D721Med (cell line): ENCODE results near the gene CARD19.
A peak's percentile ranks its signal among the peaks of the same experiment; 100 is the strongest.
"Not testable (repeated sequence)": the region's sequence is repeated elsewhere in the genome, so short reads cannot be mapped to it uniquely, and the experiment has no call there.

Experiments used
- DNase-seq: peaks from one replicate; pipeline ENCODE4 v3.0.0; 2011; ENCODE audit warnings: low spot score; ENCODE audit not compliant: insufficient read length
- FAIRE-seq: peaks from 2 replicates; lab custom pipeline; 2011; peaks lifted over from hg19 to GRCh38; lab: Jason Lieb, UNC
- TF ChIP-seq, protein P1 (sequence below): IDR thresholded peaks from 2 replicates; pipeline ENCODE4 v1.5.1; 2012; ENCODE audit warnings: mild to moderate bottlenecking, control low read depth; ENCODE audit not compliant: insufficient read depth; ENCODE audit errors: missing control alignments

Gene CARD19

DNA sequence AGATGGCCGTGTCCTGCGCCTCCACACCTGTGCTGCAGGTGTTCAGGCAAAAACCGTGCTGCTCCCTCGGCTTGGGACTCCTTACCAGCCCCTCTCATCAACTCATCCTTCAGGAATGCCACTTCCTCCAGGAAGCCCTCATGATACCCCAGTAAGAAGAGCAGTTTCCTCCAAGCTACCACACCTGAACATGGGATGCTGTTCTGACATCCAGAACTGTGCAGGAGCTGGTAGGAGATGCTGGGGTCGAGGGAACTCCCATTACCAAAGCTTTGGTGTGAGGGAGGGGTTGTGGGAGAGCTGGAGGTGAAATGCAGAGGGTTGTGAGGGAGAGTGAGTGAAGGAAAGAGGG lies 18.9 kb downstream of the CARD19 start:
- no peak for DNase-seq
- no peak for FAIRE-seq
- TF ChIP-seq, protein P1, sequence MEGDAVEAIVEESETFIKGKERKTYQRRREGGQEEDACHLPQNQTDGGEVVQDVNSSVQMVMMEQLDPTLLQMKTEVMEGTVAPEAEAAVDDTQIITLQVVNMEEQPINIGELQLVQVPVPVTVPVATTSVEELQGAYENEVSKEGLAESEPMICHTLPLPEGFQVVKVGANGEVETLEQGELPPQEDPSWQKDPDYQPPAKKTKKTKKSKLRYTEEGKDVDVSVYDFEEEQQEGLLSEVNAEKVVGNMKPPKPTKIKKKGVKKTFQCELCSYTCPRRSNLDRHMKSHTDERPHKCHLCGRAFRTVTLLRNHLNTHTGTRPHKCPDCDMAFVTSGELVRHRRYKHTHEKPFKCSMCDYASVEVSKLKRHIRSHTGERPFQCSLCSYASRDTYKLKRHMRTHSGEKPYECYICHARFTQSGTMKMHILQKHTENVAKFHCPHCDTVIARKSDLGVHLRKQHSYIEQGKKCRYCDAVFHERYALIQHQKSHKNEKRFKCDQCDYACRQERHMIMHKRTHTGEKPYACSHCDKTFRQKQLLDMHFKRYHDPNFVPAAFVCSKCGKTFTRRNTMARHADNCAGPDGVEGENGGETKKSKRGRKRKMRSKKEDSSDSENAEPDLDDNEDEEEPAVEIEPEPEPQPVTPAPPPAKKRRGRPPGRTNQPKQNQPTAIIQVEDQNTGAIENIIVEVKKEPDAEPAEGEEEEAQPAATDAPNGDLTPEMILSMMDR, result no peak

DNA sequence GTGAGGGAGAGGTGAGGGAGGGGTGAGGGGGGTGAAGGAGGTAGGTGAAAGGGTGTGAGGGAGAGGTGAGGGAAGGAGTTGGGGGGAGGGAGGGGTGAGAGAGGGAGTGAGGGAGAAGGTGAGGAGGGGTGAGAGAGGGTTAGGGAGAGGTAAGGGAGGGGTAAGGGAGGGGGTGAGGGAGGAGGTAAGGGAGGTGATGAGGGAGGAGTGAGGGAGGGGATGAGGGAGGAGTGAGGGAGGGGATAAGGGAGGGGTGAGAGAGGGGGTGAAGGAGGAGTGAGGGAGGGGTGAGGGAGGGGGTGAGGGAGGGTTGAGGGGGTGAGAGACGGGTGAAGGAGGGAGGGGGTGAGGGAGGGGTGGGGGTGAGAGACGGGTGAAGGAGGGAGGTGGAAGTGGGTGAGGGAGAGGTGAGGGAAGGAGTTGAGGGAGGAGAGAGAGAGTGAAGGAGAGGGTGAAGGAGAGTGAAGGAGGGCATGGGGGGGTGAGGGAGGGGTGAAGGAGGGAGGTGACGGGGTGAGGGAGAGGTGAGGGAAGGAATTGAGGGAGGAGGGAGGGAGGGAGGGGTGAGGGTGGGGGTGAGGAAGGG lies 19.6 kb downstream of the CARD19 start:
- DNase-seq (peak; percentile 12), FAIRE-seq (no peak)
- TF ChIP-seq, protein P1, result no peak

DNA sequence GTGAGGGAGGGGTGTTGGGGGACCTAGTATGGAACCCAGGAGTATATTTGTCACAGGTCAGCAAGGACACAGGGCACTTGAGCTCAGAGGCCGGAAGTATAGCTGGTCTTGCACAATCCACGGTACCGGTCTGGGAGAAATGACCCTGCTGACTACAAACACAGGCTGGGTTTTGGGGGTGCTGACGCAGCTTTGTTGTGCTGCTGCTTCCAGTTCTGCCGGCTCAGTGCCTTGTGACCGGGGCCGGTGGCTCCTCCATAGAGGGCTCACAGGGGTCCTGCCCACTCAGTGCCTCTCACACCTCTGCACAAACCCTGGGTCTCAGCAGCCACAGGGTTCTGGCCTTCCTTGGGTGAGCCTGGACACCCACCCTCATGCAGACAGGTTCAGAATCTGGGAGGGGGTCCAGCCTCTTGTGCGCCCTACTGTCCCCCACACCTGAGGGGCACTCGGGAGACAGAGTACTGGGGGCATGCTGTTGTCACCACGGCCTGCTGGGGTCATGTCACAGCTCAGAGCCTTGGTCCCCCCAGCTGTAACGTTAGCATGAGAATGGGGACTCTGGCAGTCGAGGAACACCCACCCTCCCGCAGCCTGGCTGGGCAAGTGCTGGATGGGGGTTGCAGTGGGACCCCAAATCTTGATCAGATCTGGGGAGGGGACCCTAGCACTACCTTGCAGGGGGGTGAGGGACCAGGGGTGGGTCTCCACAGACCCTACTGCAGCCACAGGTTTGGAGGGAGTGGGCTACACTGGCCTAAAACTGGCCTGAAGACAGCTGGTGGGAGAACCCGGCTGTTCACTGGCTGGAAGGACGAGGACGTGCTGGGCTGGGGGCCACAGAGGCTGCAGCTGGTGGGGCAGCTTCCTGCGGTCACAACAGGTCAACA lies 20.3 kb downstream of the CARD19 start:
- FAIRE-seq (no peak), DNase-seq (peak; percentile 12)
- TF ChIP-seq, protein P1, result no peak

DNA sequence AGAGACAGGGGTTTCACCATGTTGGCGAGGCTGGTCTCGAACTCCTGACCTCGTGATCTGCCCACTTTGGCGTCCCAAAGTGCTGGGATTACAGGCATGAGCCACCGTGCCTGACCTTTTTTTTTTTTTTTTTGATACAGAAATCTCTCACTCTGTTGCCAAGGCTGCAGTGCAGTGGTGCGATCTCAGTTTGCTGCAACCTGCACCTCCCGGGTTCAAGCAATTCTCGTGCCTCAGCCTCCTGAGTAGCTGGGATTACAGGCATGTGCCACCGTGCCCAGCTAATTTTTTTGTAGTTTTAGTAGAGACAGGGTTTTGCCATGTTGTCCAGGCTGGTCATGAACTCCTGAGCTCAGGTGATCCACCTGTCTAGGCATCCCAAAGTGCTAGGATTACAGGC lies 21.5 kb downstream of the CARD19 start:
- not testable (repeated sequence) for FAIRE-seq

DNA sequence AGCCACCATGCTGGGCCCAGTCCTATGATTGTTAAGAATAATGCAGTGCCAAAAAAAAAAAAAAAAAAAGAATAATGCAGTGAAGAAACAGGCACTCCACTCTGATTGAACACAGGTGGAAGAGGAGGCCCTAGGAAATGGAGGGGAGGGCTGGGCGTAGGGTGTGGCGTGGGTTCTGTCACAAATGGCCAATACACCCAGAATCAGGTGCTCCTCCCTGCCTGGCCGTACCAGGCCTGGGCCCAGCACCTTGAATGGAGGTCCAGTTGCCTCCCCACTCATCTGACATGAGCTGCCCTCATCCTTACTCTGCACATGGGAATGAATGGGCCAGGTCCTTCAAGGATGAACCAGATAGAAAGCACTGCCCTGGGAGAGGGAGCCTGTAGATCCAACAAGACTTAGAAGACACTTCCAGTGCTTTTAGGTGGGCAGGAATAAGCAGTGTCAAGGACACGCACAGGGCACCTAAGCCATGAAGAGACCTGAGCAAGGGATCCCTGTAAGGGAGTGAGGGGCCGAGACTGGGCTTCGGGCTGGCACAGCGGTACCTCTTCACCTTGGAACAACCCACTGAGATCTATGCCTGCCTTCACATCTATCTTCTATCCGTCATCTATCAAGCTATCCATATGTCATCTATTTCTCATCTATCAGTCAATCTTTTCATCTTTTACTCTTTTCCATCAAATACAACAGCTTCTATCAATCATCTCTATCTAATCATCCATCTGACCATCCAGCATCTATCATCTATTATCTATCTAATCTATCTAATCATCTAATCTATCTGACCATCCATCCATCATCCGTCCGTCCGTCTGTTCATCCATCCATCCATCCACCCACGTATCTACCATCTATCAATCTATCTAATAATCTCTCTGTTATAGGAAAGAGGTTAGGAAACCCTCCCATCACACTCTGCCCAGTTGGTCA lies 22.2 kb downstream of the CARD19 start:
- DNase-seq (peak; percentile 2), FAIRE-seq (no peak)
- TF ChIP-seq, protein P1, result no peak

More for the DNA sequence above, 21.5 kb downstream of the CARD19 start:
- not testable (repeated sequence) for DNase-seq

DNA sequence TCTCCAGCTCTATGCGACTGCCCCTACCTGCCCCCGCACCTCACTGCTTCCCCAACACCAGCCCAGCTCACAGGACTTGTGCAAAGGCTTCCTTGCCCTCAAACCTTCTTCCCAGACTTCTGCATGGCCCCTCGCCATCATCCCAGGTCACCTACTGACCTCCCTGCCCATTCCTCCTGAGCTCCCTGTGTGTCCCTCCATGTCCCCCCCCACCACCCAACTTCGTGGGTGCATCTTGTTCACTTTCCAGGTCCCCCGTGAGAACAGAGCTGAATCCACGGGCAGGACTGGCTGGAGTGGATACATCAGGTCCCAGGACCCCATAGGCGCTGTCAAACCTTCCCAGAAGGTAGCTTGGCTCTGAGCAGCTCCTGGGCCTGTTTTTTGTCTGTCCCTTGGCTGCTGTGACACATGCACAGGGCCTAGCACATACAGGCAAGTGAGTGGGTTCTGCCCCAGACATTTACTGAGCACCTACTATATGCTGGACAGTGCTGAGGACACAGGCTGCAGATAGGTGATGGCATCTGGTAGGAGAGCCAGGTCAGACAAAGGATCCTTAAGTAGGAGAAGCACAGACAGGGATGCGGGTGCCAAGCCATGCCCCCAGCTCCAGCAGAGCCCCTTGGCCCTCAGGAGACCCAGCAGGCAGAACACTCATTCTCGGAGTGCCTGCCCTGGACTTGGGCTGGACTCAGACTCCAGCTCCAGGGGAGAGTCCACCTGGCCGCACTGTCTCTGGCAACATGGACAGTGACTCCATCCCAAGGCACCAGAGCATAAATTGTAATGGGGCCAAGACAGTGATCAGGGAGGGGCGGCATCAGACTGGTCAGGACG lies 23.1 kb downstream of the CARD19 start:
- FAIRE-seq (no peak), DNase-seq (peak; percentile 10)
- TF ChIP-seq, protein P1, result no peak

DNA sequence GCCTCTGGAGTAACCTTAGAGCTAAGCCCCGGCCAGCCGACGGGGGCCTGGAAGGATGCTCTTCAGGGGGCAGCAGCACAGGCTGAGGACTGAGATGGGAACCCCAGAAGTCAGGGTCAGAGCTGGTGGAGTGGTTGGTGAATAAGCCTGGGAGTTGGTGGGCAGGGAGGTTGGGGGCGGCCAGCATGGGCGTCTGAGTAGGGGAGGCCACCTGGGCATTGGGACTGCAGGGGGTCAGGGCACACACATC lies 23.6 kb downstream of the CARD19 start:
- TF ChIP-seq, protein P1, result no peak
- DNase-seq, result no peak
- FAIRE-seq, result no peak
